Adipose tissue (tissue), 3 donors: ENCODE data around the gene UBE2Q1. TPM values are rescaled to one million over a fixed set of nuclear protein-coding genes. Genes with fewer than 3 reads are reported as not detected.
A peak's percentile ranks its signal among the peaks of the same experiment; 100 is the strongest.

Source experiments
- H3K27ac ChIP-seq: one replicate; pipeline ENCODE4 v1.5.1; 2013; ENCODE audit warnings: low read depth, low read length
- WGBS, 3 donors: extraction: QIAGEN DNeasy Blood & Tissue Kit; methylation state at CpG; one replicate each; pipeline ENCODE4 v1.1.7; 2013; 5-methylcytosine and 5-hydroxymethylcytosine counted together
- polyA plus RNA-seq, 3 donors: library from polyadenylated mRNA; stranded (reverse); fragments of 200-250 nt; gene quantifications; one replicate each; pipeline ENCODE4 v1.2.3, GENCODE V29; 2013
- donor health status: healthy with polysubstance abuse.
- donor health status: Bipolar disorder and iron deficiency.
- donor health status: healthy.

Gene UBE2Q1
- 10 to 100 TPM; 27.5 to 37.7 (median 32.1) TPM for polyA plus RNA-seq

- WGBS, 3 donors = 0 to 1% (median 0%) methylated on average over 21 to 59 of the region's 69 CpGs
- H3K27ac ChIP-seq = peak within 1 kb of the TSS; percentile 79
Measured at GRCh38 chr1:154557939-154558719, at the start of gene UBE2Q1. UBE2Q1 (minus strand) TSS chr1:154558662; CDS start chr1:154558553, 109 bp downstream.

GRCh38 chr1:154607609-154608396 is 49.3 kb upstream of the UBE2Q1 start, which contains the start of gene ADAR:
ADAR (minus strand) TSS chr1:154608186; CDS start chr1:154608006, 180 bp downstream.
- H3K27ac ChIP-seq = peak within 1 kb of the TSS; percentile 94
- 0 to 1% (median 0%) methylated on average over 58 to 59 of the region's 59 CpGs for WGBS, 3 donors

- H3K27ac ChIP-seq = no peak overlapping the region
- WGBS, 3 donors = 4 to 9% (median 7%) methylated on average over 11 of the region's 11 CpGs
Measured at GRCh38 chr1:154607106-154607608, 48.7 kb upstream of the UBE2Q1 start.

- H3K27ac ChIP-seq = no peak overlapping the region
- 55 to 82% (median 79%) methylated on average over 2 of the region's 2 CpGs for WGBS, 3 donors
Measured at GRCh38 chr1:154605534-154605933, 47.1 kb upstream of the UBE2Q1 start.

GRCh38 chr1:154603317-154603716 is 44.9 kb upstream of the UBE2Q1 start:
- 54 to 61% (median 55%) methylated on average over 2 of the region's 2 CpGs for WGBS, 3 donors

GRCh38 chr1:154599658-154600057 is 41.2 kb upstream of the UBE2Q1 start:
- WGBS, 3 donors = 77 to 79% (median 77%) methylated on average over 3 of the region's 3 CpGs

More at GRCh38 chr1:154603317-154603716, 44.9 kb upstream of the UBE2Q1 start:
- no peak overlapping the region for H3K27ac ChIP-seq

GRCh38 chr1:154598871-154599635 is 40.6 kb upstream of the UBE2Q1 start:
- H3K27ac ChIP-seq = no peak overlapping the region
- WGBS, 3 donors = 62 to 82% (median 75%) methylated on average over 3 of the region's 3 CpGs

More at GRCh38 chr1:154599658-154600057, 41.2 kb upstream of the UBE2Q1 start:
- H3K27ac ChIP-seq = no peak overlapping the region

GRCh38 chr1:154595621-154596020 is 37.2 kb upstream of the UBE2Q1 start:
- no peak overlapping the region for H3K27ac ChIP-seq
- WGBS, 3 donors = 76 to 91% (median 89%) methylated on average over 1 of the region's 1 CpG

- WGBS, 3 donors = 87 to 88% (median 88%) methylated on average over 7 of the region's 7 CpGs
- no peak overlapping the region for H3K27ac ChIP-seq
Measured at GRCh38 chr1:154594811-154595210, 36.3 kb upstream of the UBE2Q1 start.

GRCh38 chr1:154593390-154593789 is 34.9 kb upstream of the UBE2Q1 start:
- H3K27ac ChIP-seq = no peak overlapping the region

GRCh38 chr1:154591206-154591605 is 32.7 kb upstream of the UBE2Q1 start:
- WGBS, 3 donors = 92 to 96% (median 94%) methylated on average over 7 of the region's 7 CpGs
- no peak overlapping the region for H3K27ac ChIP-seq

GRCh38 chr1:154590756-154591155 is 32.3 kb upstream of the UBE2Q1 start:
- no peak overlapping the region for H3K27ac ChIP-seq
- 62 to 86% (median 80%) methylated on average over 5 of the region's 5 CpGs for WGBS, 3 donors

- WGBS, 3 donors = 73 to 80% (median 79%) methylated on average over 10 of the region's 10 CpGs
- H3K27ac ChIP-seq = no peak overlapping the region
Measured at GRCh38 chr1:154589780-154590179, 31.3 kb upstream of the UBE2Q1 start.

GRCh38 chr1:154586641-154587040 is 28.2 kb upstream of the UBE2Q1 start:
- no peak overlapping the region for H3K27ac ChIP-seq
- WGBS, 3 donors = 90 to 99% (median 93%) methylated on average over 6 of the region's 6 CpGs

- H3K27ac ChIP-seq = no peak overlapping the region
- WGBS, 3 donors = 88 to 92% (median 90%) methylated on average over 10 of the region's 10 CpGs
Measured at GRCh38 chr1:154586231-154586630, 27.8 kb upstream of the UBE2Q1 start.

GRCh38 chr1:154584267-154584994 is 26.0 kb upstream of the UBE2Q1 start:
- 76 to 86% (median 77%) methylated on average over 9 of the region's 9 CpGs for WGBS, 3 donors
- H3K27ac ChIP-seq = no peak overlapping the region

- 55 to 58% (median 58%) methylated on average over 9 of the region's 9 CpGs for WGBS, 3 donors
- no peak overlapping the region for H3K27ac ChIP-seq
Measured at GRCh38 chr1:154583773-154584172, 25.3 kb upstream of the UBE2Q1 start.

GRCh38 chr1:154582885-154583284 is 24.4 kb upstream of the UBE2Q1 start:
- WGBS, 3 donors = 81 to 88% (median 86%) methylated on average over 6 of the region's 6 CpGs
- H3K27ac ChIP-seq = no peak overlapping the region
